HG03039 (cell line): ENCODE results near the gene ANKRD50.

Experiments used
- ATAC-seq: cut with Tn5 transposase; IDR thresholded peaks from one replicate; pipeline ENCODE4 v1.9.1; 2021; ENCODE audit warnings: mild to moderate bottlenecking, moderate library complexity; ENCODE audit not compliant: unreplicated experiment

The ANKRD50 gene

DNA sequence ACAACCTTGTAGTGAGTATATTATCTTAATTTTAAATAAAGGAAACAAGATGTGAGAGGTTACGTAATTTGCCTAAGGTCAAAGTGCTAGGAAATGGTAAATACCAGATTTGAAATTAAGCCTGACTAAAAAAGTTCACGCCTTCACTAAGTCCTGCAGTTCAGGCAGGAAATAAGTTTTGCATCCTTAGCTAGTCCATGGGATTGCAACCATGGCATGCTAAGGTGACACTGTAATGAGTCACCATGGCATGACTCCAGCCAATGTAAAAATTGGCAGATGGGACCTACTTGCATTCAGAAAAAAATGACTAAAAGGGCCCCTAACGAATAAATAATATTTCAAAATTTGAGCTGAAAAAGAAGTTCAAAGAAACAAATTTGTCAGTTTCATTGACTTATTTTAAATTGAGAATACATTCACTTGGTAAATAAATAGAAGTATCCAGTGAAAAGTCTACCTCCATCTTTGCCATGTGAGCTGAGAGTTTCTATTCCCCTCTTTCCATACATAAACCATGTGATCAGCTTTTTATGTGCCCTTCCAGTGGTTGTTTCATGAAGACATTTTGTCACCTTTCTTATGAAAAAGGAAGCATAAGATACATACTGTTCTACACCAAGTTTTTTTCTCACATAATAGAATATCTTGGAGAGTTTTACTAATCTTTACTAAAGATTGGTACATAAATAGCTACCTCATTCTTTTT, 72.4 kb downstream of the ANKRD50 start:
- ATAC-seq = no peak

DNA sequence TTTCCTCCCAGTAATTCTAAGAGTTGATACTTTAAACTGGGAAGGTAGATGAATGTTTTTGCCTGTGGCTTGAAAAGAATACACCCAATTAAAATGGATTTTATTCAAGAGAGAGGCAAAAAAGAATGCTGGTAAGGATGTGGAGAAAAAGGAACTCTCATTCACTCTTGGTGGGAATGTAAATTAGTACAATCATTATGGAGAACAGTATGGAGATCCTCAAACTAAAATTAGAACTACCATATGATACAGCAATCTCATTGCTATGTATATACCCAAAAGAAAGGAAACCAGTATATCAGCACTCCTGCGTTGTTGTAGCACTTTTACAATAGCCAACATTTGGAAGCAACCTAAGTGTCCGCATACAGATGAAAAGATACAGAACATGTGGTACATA, 75.2 kb downstream of the ANKRD50 start:
- no peak for ATAC-seq

DNA sequence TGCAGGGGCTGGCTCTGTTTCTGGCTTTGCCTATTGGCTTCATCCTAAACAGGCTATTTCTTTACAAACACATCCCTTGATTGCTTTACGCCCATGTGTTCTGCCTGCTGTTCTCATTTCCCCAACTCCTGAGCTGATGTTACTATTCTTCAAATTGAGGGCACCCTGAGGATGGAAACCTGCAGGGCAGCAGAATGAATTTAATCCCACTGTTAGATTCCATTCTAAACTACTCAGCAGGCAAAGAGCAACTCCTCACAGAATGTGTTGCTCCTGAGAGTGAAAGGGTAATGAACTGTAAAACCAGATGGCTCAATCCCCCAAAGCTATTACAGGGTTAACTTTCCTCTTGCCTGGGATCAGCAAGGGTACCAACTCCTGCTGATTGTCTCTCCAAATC, 75.7 kb downstream of the ANKRD50 start:
- no peak for ATAC-seq

DNA sequence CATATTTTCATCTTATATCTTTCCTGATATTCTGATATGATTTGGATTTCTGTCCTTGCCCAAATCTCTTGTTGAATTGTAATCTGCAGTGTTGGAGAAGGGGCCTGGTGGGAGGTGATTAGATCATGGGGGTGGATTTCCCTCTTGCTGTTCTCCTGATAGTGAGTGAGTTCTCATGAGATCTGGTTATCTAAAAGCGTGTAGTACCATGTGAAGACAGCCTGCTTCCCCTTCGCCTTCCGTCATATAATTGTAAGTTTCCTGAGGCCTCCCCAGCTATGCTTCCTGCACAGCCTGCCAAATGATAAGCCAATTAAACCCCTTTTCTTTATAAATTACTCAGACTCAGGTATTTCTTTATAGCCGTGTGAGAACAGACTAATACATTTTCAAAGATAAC, 77.2 kb downstream of the ANKRD50 start:
- ATAC-seq = no peak

GRCh38 chr4:124633285-124633941, 79.1 kb downstream of the ANKRD50 start:
- no peak for ATAC-seq

- no peak for ATAC-seq
These were observed 80.1 kb downstream of the ANKRD50 start for GRCh38 chr4:124632439-124632838.

- peak; percentile 85 for ATAC-seq
These were observed 80.8 kb downstream of the ANKRD50 start for GRCh38 chr4:124631760-124632159.

- ATAC-seq = no peak
These were observed 82.9 kb downstream of the ANKRD50 start for GRCh38 chr4:124629681-124630080.
